Vagina (tissue), 2 donors: ENCODE data around the gene SCARF1.

ENCODE experiments used
- POLR2AphosphoS5 ChIP-seq, 2 donors: sonication (generic); formaldehyde crosslinking; IDR thresholded peaks; one replicate each; pipeline ENCODE4 v1.9.0; 2017; ENCODE audit warnings: antibody characterized with exemption in 2 of 2, mild to moderate bottlenecking in 2 of 2, low read depth in 1 of 2; ENCODE audit not compliant: insufficient read depth in 1 of 2
- TF ChIP-seq, protein P1 (sequence below), 3 experiments: fragments of 450-650 bp in 2 of 3; fragments of 200-600 bp in 1 of 3; sonication (generic) in 1 of 3; IDR thresholded peaks; one replicate each; pipeline ENCODE4 v1.5.1; 2017 to 2019; ENCODE audit warnings: antibody characterized with exemption in 3 of 3, mild to moderate bottlenecking in 2 of 3, moderate library complexity in 2 of 3

- TF ChIP-seq, protein P1, sequence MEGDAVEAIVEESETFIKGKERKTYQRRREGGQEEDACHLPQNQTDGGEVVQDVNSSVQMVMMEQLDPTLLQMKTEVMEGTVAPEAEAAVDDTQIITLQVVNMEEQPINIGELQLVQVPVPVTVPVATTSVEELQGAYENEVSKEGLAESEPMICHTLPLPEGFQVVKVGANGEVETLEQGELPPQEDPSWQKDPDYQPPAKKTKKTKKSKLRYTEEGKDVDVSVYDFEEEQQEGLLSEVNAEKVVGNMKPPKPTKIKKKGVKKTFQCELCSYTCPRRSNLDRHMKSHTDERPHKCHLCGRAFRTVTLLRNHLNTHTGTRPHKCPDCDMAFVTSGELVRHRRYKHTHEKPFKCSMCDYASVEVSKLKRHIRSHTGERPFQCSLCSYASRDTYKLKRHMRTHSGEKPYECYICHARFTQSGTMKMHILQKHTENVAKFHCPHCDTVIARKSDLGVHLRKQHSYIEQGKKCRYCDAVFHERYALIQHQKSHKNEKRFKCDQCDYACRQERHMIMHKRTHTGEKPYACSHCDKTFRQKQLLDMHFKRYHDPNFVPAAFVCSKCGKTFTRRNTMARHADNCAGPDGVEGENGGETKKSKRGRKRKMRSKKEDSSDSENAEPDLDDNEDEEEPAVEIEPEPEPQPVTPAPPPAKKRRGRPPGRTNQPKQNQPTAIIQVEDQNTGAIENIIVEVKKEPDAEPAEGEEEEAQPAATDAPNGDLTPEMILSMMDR (IDR thresholded peaks at IDR 0.05): no peak
- TF ChIP-seq POLR2AphosphoS5 (IDR thresholded peaks at IDR 0.05; ENCODE audit: insufficient read depth in 1 of 2, low read depth in 1 of 2): no peak
Observed at GRCh38 chr17:1588821-1589585, 56.5 kb downstream of the SCARF1 start.
